Endometrial microvascular endothelial cells (primary cell): ENCODE results near the gene MAST3. TPM values are rescaled to one million over a fixed set of nuclear protein-coding genes. Genes with fewer than 3 reads are reported as not detected.

Experiments
- in situ Hi-C: cut with HindIII; loops from 2 replicates; pipeline ENCODE4 v1.10.0; 2017; ENCODE audit warnings: low sequenced_read_pairs, low pct_unique_long_range_greater_than_20kb; ENCODE audit errors: inconsistent ontology term
- total RNA-seq: library from RNA; depleted of rRNA; stranded (reverse); fragments of >200 nt; gene quantifications from one replicate; pipeline ENCODE4 v1.2.3, GENCODE V29; 2015; ENCODE audit errors: inconsistent ontology term

Gene MAST3
- total RNA-seq, 1 donor from 2014 or later = 4.2 TPM

DNA sequence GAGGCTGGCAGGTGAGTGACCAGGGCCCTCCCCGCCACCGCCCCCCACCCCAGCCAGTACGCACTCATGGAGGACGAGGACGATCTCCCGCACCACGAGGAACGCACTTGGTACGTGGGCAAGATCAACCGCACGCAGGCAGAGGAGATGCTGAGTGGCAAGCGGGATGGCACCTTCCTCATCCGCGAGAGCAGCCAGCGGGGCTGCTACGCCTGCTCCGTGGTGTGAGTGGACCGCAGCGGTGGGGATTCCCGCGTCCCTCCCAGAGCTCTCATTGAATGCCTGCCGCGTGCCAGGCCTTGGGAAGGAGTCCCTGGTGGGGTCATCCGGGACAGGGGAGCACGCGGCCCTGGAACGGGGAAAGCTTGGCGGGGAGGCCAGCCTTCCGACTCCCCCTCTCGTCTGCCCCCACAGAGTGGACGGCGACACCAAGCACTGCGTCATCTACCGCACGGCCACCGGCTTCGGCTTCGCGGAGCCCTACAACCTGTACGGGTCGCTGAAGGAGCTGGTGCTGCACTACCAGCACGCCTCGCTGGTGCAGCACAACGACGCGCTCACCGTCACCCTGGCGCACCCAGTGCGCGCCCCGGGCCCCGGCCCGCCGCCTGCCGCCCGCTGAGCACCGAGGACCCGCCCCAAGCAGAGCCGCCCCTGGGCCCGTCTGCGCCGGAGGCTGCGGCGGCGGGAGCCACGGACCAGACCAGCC is 71.2 kb downstream of the MAST3 start:
- in situ Hi-C loops = no loop called here

DNA sequence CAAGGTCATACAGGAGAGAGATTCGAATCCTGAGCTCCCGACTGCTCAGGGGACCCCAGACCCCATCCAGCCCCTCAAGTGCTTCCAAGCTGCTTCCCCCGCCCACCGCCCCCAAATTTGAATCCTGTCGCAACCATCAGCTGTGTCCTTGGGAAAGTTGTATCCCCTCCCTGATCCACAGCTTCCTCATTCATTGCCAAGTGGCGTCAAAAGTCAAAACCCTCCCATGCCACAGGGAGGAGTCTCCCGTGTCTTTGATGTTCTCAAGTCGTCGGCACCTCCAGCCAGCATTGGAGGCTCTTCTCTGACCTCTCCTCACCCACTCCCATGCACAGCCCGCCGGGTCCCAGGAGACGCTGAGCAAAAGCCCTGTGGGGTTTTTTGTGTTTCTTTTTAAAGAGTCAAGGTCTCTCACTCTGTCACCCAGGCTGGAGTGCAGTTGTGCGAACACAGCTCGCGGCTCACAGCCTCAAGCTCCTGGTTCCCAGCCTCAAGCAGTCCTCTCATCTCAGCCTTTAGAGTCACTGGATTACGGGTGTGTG is 73.2 kb downstream of the MAST3 start:
- in situ Hi-C loops = no loop called here

DNA sequence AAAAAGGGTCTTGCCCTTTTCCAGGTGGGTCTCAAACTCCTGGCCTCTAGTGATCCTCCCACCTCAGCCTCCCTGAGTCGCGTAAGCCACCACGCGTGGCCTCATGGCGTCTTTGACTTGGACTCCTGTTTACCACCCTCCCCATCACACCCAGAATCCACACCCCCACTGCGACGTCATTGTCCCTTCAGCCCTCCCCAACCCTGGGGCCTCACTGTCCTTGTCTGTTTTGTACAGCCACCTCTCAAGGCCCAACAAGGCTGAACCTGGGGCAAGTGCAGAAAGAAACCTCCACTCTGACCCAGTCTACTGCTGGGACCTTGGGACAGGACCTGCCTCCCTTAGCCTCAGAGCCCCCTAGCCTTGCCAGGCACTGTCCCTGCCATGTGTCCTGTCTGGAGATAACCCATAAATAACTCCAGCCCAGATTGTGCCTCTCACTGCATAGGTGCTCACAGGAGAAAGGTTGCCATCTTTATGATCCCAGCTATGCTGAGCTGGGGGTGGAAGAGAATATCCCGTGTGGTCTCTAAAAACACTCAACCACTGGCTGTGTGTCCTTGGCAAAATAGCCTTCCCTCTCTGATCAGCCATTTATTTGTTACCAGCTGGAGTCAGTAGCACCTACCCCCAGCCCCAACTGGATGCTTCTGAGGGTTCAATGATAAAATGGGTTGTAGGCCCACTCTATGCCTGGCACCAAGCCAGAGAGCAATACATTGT is 74.2 kb downstream of the MAST3 start:
- in situ Hi-C loops = no loop called here

DNA sequence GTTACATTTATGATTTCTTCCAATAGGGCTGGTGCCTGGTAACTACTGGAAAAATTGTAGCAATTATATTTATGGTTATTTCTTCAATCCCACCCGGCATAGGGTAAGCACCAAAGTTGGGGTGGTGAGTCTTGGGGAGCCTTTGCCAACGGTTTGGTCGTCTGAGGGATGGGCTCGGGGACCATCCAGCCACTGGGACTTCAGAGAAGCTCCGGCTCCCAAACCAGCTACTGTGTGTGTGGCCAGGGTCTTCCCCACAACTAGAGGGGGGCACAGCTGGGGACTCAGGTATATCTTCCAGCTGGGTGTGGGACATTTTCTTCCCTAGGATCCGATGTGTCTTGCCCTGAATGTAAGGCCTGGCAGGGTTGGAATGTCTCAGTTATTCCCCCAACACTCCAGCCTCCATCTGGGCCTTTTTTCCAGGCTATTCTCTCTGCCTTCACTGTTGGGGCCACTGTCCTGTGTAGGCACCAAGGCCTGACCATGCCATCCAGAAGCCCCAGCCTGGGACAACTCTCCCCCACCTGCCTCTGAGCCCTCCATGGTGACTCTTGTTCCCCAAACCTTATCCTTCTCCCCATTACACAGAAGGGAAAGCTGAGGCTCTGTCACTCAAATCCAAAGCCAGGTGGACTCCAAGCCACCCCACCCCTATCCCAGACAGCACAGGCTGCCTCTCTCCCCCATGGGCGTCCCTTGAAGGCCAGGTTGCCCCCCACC is 74.9 kb downstream of the MAST3 start:
- in situ Hi-C loops = no loop called here

DNA sequence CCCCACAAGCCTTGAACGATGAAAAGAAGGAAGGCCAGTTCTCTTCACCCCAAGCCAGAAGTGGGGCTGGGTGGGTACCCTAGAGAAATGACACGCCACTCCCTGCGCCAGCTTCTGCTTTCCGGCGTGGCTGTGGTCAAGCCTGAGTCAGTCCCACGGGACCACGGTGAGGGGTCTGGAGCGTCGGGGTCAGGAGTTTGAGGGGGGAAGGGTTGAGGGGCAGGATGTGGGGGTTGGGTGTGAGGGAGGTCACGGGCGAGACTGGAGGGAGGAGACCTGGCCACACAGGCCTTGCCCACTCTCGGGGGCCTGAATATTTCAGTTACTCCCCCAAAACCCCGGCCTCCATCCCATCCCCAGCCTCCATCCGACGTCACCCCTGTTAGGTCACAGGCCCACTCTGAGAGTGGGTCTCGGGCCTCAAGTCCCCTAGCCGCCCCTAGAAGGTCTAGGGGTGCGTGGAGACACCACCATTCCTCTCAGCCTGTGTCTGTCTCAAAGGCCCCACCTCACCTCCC is 75.5 kb downstream of the MAST3 start:
- in situ Hi-C loops = no loop called here

DNA sequence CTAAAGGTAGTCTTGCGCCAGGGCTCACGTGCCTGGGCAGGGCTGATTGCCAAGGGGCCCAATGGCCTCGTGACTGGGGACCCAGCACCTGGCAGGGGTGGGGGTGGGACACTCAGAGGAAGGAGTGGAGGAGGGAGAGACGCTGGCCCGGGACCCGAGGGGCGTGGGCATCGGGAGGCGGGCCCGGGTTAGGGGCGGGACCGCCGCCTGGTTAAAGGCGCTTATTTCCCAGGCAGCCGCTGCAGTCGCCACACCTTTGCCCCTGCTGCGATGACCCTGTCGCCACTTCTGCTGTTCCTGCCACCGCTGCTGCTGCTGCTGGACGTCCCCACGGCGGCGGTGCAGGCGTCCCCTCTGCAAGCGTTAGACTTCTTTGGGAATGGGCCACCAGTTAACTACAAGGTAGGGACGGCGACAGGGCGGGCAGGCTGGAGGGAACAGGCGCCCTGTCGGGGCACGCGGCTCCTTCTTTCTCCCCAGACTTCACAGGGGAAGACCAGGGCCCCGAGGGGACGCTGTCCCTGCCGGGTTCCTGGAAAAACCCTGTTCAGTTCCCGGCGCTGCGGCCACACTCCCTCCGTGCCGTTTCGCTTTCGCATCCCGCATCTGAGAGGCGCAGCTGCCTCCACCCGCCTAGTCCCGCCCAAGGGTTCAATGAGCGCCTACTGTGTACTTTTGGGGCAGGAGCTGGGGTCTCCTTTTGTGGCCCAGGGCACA is 76.2 kb downstream of the MAST3 start, which contains the start of gene IFI30:
Gene IFI30, plus strand, starts transcription at position 242 of the 717 bp plus-strand sequence. Its CDS starts 29 bp downstream, at position 271.
- in situ Hi-C loops = no loop called here

DNA sequence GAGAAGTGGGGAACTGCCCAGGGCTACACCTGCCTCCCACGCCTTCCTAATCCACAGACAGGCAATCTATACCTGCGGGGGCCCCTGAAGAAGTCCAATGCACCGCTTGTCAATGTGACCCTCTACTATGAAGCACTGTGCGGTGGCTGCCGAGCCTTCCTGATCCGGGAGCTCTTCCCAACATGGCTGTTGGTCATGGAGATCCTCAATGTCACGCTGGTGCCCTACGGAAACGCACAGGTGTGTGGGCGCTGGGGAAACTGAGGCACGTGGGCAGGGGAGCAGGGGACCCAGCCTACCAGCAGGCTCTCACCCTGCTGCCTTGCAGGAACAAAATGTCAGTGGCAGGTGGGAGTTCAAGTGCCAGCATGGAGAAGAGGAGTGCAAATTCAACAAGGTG is 77.4 kb downstream of the MAST3 start:
- in situ Hi-C loops = no loop called here

DNA sequence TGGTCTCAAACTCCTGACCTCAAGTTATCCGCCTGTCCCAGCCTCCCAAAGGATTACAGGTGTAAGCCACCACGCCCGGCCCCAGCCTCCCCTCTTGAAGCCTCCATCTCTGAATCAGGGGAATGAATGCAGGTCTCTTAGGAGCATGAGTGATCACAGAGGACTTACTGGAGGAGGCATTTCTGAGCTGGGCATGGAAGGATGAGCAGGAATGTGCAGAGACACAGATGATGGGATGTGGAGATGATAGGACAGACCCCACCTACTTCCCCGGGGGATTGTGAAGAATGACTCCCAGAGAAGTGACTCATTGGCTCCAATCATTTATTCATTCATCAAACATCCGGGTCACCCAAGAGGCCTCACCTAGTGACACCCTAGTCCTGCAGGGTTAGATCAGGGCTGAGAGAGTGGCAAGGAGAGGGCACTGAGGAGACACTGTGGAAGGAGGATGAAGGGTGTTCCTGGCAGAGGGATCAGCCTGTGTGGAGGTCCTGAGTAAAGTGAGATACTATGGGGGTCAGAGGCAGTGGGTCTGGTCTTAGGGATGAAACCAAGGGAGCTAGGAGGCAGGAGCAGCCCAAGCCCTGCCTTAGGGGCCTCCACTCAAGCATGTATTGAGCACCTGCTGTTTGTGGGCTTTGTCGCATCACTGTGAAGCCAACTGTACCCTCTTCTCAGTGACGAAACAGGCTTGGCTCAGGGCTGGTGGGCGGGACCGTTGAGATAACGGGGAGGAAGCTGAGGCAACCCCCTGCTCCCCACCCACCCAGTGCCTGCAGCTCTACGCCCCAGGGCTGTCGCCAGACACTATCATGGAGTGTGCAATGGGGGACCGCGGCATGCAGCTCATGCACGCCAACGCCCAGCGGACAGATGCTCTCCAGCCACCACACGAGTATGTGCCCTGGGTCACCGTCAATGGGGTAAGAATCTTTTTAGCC is 79.1 kb downstream of the MAST3 start:
- in situ Hi-C loops = no loop called here

DNA sequence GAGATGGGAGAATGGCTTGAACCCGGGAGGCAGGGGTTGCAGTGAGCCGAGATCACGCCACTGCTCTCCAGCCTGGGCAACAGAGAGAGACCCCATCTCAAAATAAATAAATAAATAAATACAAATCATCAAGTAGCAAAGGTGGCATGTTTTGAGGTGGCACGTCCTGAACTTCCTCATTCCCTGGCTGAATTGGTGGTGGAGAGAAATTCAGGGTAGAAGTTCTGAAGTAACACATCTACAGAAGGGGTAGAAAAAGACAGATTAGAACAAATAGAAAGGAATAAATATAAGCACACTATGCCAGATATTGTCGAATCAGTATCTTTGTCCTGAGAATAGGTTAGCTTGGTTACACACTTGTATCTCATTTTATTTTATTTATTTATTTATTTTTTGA is 82.4 kb downstream of the MAST3 start:
- in situ Hi-C loops = no loop called here

DNA sequence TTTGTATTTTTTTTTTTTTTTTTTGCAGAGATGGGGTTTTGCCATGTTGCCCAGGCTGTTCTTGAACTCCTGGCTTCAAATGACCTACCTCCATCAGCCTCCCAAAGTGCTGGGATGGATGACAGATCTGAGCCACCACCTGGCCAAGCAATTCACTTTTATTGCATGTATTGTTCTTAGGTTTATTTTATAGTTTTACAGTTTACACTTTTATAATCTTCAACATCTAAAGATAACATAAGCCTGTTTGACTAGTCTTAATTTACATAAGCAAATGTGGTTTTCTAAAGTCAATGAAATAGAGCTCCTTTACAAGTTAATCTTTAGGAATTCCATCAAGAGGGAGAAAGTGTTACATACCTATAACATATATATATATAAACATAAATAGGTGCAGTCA is 86.0 kb downstream of the MAST3 start:
- in situ Hi-C loops = no loop called here

DNA sequence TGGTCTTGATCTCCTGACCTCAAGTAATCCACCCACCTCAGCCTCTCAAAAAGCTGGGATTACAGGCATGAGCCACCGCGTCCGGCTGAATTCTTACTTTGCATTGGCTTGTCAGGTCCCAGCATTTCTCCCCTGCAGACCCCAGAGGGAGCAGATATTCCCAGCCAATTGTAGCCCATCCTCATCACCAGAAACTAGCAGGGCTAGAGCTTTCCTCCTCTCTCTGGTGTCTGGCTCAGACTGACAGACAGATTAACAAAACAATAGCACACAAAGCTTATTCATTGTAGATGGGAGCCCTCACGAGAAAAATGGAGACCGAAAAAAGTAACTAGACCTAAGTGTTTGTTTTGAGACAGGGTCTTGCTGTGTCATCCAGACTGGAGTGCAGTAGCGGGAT is 88.0 kb downstream of the MAST3 start:
- in situ Hi-C loops = no loop called here

DNA sequence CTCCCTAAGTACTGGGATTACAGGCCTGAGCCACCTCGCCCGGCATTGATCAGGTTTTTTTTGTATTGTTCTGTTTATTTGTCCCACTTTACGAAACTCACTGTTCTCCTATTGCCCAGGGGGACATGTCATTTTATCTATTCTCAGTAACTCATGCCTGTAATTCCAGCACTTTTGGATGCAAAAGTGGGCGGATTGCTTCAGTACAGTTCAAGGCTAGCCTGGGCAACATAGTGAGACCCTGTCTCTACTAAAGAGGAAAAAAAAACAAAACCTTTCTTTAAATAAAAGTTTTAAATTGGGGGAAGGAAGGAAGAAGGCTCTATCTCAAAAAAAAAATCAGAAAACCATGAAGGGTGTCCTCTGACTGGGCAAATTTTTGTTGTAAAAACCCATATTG is 92.7 kb downstream of the MAST3 start:
- in situ Hi-C loops = no loop called here

DNA sequence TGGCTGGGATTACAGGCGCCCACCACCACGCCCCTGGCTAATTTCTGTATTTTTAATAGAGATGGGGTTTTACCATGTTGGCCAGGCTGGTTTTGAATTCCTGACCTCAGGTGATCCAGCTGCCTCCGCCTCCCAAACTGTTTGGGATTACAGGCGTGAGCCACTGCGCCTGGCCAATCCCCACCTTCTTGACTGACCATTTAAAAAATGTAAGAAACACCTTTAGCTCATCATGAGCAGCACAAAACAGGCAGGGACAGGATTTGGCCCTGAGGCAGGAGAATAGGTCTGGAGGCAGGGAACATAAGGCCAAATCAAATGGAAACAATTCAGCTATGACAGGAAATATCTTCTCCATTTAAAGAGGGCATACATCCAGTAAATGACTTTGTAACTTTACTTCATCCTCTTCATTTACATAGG is 94.1 kb downstream of the MAST3 start:
- in situ Hi-C loops = no loop called here

DNA sequence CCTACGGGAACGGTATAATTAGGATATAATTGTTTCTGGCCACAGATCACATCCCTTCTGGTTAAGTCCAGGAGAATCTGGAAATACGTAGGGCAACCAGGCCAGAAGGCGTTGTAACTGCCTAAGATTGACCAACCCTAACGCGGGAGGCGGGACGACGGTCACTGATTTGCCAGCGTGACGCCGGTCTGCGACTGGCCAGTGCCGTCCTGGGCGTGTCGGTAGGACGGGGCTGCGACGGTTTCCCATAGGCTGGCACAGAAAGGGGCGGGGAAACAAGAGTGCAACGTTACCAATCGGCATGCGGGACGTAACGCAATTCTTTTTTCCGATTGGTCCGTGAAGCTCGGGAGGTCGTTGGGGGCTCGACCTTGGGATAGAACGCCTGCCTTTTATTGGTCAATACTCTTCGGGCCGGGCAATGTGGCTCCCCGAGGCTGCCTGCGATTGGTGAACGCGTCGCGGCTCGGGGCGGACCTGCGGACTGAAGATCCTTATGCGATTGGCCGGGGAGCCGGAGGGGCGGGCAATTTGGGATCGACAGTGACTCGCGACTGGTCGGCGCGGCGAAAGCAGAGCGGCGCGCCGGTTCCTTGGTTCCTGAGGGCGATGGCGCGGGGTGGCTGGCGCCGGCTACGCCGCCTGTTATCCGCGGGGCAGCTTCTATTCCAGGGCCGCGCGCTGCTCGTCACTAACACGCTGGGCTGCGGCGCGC is 95.3 kb downstream of the MAST3 start, which contains the start of gene MPV17L2:
Gene MPV17L2, plus strand, starts transcription at position 546 of the 715 bp plus-strand sequence. Its CDS starts 64 bp downstream, at position 610.
- in situ Hi-C loops = no loop called here

DNA sequence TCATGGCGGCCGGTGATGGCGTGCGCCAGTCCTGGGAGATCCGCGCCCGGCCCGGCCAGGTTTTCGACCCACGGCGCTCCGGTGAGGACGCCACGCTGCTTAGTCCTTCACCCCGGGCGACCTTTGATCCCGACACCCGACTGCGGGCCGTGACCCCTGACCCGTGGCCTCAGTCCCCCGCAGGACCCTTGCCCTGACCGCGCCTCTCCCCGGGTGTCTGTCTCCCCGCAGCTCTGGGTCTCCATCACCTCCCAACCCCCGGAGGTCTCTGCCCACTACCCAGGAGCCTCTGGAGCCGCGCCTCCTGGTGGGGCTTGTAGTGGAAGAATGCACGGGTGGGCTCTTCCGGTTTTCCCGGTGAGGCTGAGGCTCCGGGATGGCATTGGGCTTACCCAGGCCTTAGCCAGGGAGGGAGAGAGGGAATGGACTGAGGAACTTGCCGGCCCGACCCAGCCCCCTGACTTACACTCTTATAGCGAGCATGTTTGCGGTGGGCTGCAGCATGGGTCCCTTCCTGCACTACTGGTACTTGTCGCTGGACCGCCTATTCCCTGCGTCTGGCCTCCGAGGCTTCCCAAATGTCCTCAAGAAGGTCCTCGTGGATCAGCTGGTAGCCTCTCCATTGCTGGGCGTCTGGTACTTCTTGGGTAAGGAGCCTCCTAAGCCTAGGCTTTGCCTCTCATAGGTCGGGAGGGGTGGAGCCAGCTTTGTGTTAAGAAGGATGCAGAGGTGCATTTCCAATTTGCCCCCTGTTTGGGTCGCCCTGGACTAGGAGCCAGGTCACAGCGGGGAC is 96.0 kb downstream of the MAST3 start:
- in situ Hi-C loops = no loop called here

DNA sequence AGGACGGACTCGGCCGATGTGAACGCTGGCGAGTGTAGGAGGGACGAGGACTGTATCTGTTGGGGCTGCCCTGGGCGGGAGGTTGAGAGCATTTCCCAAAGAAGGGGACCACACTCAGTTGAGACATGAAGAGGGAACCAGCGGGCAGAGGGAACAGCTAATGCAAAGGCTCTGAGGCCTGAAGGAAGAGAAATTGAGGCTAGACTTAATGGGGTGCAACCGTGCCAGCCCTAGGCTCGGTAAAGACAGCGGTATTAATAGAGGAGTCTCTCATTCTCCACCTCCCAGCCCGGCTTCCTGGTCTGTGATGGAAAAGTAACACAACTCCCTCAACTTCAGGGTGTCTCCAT is 96.6 kb downstream of the MAST3 start:
- in situ Hi-C loops = no loop called here
